ENCODE measurements around the gene ARSD. TPM values are rescaled to one million over a fixed set of nuclear protein-coding genes. Genes with fewer than 3 reads are reported as not detected.
"Not testable (repeated sequence)": the region's sequence is repeated elsewhere in the genome, so short reads cannot be mapped to it uniquely, and the experiment has no call there.

The ARSD gene
- total RNA-seq: 13.0 TPM

- DNase-seq: peak; percentile 76
Measured at GRCh38 chrX:2928583-2929434, at the start of gene ARSD. Gene ARSD, minus strand, starts transcription at chrX:2929339. Its CDS starts 64 bp downstream, at chrX:2929275.

GRCh38 chrX:2978639-2979038, 49.5 kb upstream of the ARSD start:
- not testable (repeated sequence) for DNase-seq

- DNase-seq: no peak
Measured at GRCh38 chrX:2974961-2975360, 45.8 kb upstream of the ARSD start.

- DNase-seq: no peak
Measured at GRCh38 chrX:2972391-2972790, 43.3 kb upstream of the ARSD start.

- no peak for DNase-seq
Measured at GRCh38 chrX:2969021-2969420, 39.9 kb upstream of the ARSD start.

GRCh38 chrX:2967998-2968909, 39.1 kb upstream of the ARSD start:
- DNase-seq: no peak

- no peak for DNase-seq
Measured at GRCh38 chrX:2967584-2967983, 38.4 kb upstream of the ARSD start.

- DNase-seq: no peak
Measured at GRCh38 chrX:2967012-2967411, 37.9 kb upstream of the ARSD start.

- DNase-seq: no peak
Measured at GRCh38 chrX:2965965-2966364, 36.8 kb upstream of the ARSD start.

GRCh38 chrX:2963992-2964794, 35.1 kb upstream of the ARSD start:
- DNase-seq: not testable (repeated sequence)

- DNase-seq: not testable (repeated sequence)
Measured at GRCh38 chrX:2963449-2963848, 34.3 kb upstream of the ARSD start.

- no peak for DNase-seq
Measured at GRCh38 chrX:2962381-2962780, 33.2 kb upstream of the ARSD start.

GRCh38 chrX:2960861-2961515, 31.8 kb upstream of the ARSD start:
- DNase-seq: no peak

GRCh38 chrX:2958199-2958598, 29.1 kb upstream of the ARSD start:
- DNase-seq: no peak

GRCh38 chrX:2955838-2956237, 26.7 kb upstream of the ARSD start:
- DNase-seq: no peak

GRCh38 chrX:2955281-2955680, 26.1 kb upstream of the ARSD start:
- no peak for DNase-seq

GRCh38 chrX:2954541-2954940, 25.4 kb upstream of the ARSD start:
- DNase-seq: no peak

GRCh38 chrX:2937942-2938341, 8.8 kb upstream of the ARSD start:
- DNase-seq: not testable (repeated sequence)

- DNase-seq: no peak
Measured at GRCh38 chrX:2934715-2935710, 5.9 kb upstream of the ARSD start.

- DNase-seq: no peak
Measured at GRCh38 chrX:2933125-2933900, 4.2 kb upstream of the ARSD start.

All from skin of body (tissue), 2 donors.